GM21576 (cell line): ENCODE measurements around the gene KIF6.
"Not testable (repeated sequence)": the region's sequence is repeated elsewhere in the genome, so short reads cannot be mapped to it uniquely, and the experiment has no call there.

Source experiments
- ATAC-seq: cut with Tn5 transposase; IDR thresholded peaks from one replicate; pipeline ENCODE4 v1.9.1; 2021; ENCODE audit warnings: mild to moderate bottlenecking, moderate library complexity; ENCODE audit not compliant: unreplicated experiment

Gene KIF6

GRCh38 chr6:39724787-39725631 is at the start of gene KIF6:
Gene KIF6, minus strand, starts transcription at chr6:39725408. Its CDS starts 98 bp downstream, at chr6:39725310.
- ATAC-seq, result peak; percentile 99

GRCh38 chr6:39773782-39774181 is 48.6 kb upstream of the KIF6 start:
- ATAC-seq, result no peak

GRCh38 chr6:39772559-39773273 is 47.5 kb upstream of the KIF6 start:
- no peak for ATAC-seq

- no peak for ATAC-seq
Measured at GRCh38 chr6:39770446-39770845, 45.2 kb upstream of the KIF6 start.

GRCh38 chr6:39769012-39769411 is 43.8 kb upstream of the KIF6 start:
- no peak for ATAC-seq

GRCh38 chr6:39765508-39766065 is 40.4 kb upstream of the KIF6 start:
- no peak for ATAC-seq

- no peak for ATAC-seq
Measured at GRCh38 chr6:39760226-39760952, 35.2 kb upstream of the KIF6 start.

GRCh38 chr6:39758905-39759605 is 33.8 kb upstream of the KIF6 start:
- no peak for ATAC-seq

GRCh38 chr6:39756582-39756981 is 31.4 kb upstream of the KIF6 start:
- ATAC-seq, result no peak

GRCh38 chr6:39755231-39755630 is 30.0 kb upstream of the KIF6 start:
- ATAC-seq, result no peak

- no peak for ATAC-seq
Measured at GRCh38 chr6:39754514-39755115, 29.4 kb upstream of the KIF6 start.

- no peak for ATAC-seq
Measured at GRCh38 chr6:39753725-39754045, 28.5 kb upstream of the KIF6 start.

GRCh38 chr6:39752835-39753724 is 27.9 kb upstream of the KIF6 start:
- no peak for ATAC-seq

GRCh38 chr6:39746795-39747194 is 21.6 kb upstream of the KIF6 start:
- no peak for ATAC-seq

GRCh38 chr6:39733704-39734103 is 8.5 kb upstream of the KIF6 start:
- no peak for ATAC-seq

GRCh38 chr6:39731565-39731964 is 6.4 kb upstream of the KIF6 start:
- no peak for ATAC-seq

GRCh38 chr6:39729945-39730344 is 4.7 kb upstream of the KIF6 start:
- no peak for ATAC-seq

- no peak for ATAC-seq
Measured at GRCh38 chr6:39725632-39725997, 407 bp upstream of the KIF6 start.

- not testable (repeated sequence) for ATAC-seq
Measured at GRCh38 chr6:39723350-39723749, 1.9 kb downstream of the KIF6 start.
